Stimulated activated CD4-positive, alpha-beta T cell treated with anti-CD3 and anti-CD28 coated beads, Interleukin-12 subunit alpha, Interleukin-12 subunit beta, amount 100 ng/mL, for 24 hours (primary cell): ENCODE results near the gene UBE3B.
"Not testable (repeated sequence)": the region's sequence is repeated elsewhere in the genome, so short reads cannot be mapped to it uniquely, and the experiment has no call there.

Experiments
- DNase-seq, 2 experiments: peaks; one replicate each; pipeline ENCODE4 v3.0.0-alpha.2; 2020; ENCODE audit warnings: low read depth in 2 of 2

The UBE3B gene

DNA sequence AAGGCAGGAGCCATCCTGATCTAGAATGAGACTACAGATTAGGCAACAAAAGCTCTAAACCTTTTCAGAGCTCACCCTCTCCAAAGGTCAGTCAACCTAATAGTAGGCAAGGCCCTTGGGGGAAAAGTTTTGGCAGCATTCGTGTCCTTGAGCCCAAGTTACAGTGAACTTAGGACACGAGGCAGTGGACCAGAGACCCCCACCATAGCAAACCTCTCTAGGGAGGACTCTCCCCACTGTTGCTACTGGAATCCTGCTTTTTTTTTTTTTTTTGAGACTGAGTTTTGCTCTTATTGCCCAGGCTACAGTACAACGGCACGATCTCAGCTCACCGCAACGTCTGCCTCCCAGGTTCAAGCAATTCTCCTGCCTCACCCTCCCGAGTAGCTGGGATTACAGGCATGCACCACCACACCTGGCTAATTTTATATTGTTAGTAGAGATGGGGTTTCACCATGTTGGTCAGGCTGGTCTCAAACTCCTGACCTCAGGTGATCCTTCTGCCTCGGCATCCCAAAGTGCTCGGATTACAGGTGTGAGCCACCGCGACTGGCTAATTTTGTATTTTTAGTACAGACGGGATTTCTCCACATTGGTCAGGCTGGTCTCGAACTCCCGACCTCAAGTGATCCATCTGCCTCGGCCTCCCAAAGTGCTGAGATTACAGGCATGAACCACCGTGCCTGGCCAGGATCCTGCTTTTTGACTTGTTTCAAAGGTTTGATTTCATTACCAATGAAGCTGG is 3.7 kb upstream of the UBE3B start:
- not testable (repeated sequence) for DNase-seq

DNA sequence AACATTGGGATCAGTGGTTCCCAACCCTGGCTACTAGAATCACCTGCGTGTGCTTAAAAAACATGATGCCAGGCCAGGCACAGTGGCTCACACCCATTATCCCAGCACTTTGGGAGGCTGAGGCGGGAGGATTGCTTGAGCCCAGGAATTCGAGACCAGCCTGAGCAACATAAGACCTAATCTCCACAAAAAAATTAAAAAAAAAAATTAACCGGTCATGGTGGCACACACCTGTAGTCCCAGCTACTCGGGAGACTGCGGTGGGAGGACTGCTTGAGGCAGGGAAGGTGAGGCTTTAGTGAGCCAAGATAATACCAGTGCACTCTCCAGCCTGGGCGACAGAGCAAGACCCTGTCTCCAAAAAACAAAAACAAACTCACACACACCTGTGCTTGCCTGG is 2.3 kb upstream of the UBE3B start:
- DNase-seq = no peak

DNA sequence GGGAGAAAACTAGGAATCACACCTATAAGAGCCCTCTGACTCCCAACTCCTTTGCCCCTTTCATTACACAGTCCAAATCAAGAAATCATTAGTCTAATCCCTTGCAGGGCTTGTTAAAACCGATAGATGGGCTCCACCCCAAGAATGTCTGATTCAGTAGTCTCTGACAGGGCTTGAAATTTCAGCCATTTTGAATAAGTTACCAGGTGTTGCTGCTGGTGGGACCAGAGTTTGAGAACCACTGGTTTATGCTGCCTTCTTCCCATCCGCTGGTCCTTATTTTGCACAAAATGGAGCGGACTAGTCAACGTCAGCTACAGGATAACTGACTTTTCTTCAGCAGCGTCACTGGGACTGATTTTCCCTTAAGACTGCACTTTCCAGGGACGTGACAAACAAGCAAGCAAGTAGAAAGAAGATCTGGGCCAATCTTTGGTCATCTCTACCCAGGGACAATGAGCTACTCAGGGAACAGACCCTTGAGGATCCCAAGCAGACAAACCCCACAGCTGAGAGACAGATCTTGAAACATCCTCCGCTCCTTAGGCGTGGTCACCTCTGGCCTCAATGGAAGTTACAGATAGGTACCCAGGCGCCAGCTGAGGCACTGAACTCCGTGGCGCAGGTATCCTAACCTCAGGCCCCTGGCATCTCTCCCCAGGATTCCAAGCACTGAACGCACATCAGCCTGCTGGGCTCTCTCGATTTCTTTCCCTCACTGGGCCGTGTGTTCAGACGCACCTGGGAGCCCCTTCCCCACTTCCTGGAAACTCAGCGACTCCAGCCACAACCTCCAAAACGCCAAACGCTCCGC is 1.2 kb upstream of the UBE3B start:
- no peak for DNase-seq

DNA sequence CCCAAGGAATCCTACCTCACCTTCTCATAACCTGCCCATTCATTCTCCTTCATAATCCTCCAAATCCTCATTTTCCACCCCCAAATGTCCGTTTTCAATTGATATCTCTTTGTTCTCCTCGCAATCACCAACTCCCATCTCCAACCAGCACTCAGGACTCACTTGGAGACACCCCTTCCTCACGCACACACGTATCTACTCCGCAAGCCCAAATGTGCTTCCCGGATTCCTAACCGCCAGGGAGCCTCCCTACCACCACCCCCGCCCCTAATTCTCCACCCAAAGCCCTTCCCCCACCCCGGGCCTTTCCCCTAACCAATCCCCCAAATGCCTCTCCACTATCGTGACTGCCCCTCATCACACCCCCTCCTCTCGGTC is 638 bp upstream of the UBE3B start:
- no peak for DNase-seq

DNA sequence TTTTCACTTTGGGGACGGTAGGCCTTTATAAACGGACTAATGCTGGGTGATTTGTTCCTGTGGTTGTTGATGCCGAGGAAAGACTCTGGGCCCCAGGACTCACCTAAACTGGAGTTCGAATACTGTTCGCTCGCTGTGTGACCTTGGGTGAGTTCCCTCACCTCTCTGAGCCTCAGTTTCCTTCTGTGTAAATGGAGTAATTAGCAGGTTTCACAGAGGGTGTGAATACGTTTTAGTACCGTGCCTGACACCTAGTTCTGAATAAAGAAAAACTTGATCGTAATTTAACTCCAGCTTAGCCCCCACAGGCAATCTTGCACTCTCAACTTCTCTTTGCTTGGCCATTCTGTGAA is 505 bp downstream of the UBE3B start:
- DNase-seq = no peak

DNA sequence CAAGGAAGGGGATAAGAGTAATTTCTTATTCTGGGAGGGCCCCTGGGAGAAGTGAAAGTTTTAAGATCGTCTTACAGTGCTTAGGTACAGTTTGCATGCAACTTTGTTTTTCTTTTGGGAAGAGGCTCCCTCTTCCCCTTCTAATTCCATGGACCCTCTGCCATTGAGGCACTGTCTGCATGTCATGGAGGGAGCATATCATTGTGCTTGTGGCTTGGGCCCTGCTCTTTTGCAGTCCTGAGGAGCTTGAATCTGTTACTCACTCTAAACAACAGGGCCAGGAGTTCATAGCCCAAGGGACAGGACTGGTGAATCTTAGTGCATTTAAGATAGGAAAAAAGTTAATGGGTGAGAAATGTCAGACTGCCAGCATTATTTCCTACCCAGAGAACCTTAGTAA is 2.3 kb downstream of the UBE3B start:
- DNase-seq = no peak

DNA sequence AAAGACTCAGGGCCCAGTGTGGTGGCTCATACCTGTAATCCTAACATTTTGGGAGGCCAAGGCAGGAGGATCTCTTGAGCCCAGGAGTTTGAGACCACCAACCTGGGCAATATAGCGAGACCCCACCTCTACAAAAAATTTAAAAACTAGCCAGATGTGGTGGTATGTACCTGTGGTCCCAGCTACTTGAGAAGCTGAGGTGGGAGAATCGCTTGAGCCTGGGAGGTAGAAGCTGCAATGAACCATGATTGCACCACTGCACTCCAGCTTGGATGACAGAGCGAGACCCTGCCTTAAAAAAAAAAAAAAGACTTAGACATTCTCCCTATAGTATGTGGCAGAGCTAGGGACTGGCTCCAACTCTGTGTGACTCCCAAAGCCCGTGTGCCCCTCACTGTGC is 2.9 kb downstream of the UBE3B start:
- DNase-seq = no peak

DNA sequence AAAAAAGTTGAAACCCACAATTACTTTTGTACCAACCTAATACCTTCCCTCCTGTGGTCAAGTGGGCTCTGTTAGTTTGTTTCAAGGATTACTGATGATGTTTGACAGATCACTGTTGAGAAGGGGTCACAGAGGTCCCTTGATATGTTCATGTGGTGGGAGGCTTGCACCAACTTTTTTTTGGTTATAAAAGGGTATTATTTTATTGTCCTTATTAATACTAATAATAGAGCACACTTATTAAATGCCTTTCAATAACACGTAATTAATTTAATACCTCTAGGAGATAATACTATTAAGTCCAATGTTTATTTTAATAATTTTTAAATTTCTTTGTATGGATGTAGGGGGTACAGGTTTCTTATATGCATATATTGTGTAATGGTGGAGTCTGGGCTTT is 4.4 kb downstream of the UBE3B start:
- no peak for DNase-seq

DNA sequence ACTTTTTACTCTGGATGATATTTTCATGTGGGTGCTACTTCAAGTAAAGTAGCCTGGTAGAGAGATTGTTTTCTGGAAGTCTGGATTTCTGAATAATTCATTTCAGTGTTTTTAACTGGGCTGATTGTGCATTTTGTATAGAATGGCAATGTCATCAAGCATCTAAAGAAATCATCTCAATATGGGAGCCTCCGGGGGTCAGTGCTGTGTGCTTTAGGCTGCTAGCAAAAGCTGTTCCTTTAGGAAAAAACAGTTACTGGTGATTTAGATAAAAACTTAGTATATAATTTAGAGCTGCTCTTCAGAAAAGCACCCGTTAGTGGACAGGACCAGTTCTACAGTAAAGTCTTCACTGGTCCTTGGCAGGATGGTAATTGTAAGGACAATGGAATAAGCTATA is 5.1 kb downstream of the UBE3B start:
- no peak for DNase-seq

DNA sequence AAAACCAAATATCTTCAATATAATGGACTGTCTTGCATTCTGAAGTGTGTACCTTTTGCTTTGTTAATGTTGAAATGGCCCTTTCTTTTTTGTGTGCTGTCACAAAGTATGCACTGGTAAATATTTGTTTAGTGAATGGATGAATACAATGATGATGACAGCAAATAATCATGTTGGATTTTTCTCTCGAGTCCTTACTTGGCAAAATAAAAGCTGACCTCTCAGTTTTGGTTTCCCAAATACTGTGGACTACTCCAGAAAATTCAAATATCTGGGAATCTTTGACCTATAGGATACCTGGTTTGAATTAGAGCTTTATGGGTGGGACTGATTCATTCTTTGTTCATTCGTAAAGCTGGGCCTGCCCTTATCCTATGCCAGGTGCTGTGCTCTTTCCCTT is 5.5 kb downstream of the UBE3B start:
- DNase-seq = no peak

DNA sequence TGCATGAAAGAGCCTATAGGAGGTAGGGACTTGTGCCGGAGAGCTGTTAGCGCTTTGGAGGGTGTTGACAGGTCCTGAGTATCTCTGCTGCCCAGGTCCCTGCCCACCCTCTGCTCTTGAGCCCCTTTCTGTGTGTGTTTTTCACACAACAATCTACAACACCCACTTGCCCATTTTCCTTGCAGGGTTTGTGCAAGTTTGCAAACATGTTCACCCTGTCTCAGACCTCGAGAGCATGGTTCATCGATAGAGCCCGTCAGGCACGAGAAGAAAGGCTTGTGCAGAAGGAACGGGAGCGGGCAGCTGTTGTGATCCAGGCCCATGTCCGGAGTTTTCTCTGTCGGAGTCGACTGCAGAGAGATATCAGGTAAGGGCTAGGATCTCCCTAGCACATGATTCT is 5.9 kb downstream of the UBE3B start:
- no peak for DNase-seq

DNA sequence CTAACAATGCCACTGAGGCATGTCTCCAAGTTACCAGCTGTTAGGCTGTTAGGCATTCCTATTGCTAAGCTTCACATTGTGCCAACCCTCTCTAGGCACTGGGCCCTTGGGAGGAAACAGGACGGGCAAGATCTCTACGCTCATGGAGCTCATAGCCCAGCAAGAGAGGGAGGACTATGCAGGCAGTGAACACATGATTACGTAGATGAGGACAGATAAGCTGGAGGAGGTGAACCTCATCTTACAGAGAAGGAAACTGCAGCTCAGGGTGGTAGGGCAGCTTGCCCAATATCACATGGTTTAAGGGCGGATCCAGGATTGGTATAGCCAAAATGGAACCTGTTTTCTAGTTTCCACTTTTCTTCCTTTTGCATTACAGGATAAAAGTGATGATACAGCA is 7.8 kb downstream of the UBE3B start:
- DNase-seq = no peak

DNA sequence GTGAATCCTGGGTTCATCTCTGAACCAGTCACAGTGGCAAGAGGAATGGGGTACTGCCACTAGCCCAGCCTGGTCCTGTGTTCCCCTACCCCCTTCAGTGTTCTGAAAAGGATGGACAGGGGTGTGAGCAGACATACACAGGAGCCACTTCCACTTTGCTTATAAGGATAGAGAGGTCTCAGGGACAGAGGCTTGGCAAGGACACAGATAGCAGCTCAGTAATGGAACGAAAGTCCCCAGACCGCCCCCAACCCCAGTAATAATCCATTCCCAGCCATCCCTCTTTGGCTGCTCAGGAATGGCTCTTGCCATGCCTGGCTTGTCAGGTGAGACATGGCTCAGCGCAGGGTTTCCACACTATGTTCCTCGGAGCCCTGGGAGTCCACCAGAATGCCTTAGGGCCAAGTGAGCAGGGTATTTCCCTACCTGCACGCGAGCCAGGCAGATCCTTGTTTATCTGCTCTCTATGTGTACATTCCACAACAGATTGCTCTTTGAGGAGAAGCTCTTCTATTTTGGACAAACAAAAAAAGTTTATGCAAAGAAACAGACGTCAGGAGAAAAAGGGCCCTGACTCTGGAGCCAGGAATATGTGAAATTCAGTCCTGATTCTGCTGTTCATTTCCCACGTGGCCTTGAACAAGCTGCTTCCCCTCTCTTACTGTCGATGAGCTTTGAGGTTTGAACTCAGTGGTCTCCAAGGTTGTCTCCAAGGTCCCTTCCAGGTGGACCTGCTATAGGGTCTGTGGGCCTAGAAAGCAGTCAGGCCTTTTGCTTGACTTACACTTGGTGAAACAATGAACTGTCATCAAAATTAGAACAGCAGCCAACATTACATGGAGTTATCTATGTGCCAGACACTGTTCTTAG is 10.0 kb downstream of the UBE3B start:
- no peak for DNase-seq

DNA sequence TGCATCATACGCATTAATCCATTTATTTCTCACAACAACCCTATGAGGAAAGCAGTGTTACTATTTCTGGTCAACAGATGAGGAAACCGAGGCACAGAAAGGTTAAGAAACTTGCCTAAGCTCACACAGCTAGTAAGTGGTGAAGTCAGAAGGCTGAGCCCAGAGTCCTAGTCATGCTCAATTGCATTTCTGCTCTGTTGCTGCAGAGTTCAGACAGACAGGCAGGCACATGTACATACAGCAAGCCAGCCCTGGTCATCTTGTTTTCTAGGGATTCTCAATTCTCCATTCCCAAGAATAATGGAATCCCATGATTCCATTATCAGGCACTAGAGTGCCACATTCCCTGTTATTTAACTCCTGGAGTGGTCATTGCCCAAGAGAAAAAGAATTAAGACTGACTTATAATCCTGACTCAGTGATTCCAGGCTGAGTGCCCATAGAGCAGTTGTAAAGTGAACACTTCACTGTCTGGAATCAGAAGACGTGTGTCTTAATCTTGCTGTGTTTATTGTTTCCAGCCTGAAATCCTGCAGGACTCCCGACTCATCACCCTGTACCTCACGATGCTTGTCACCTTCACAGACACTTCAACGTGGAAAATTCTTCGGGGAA is 10.7 kb downstream of the UBE3B start:
- no peak for DNase-seq

DNA sequence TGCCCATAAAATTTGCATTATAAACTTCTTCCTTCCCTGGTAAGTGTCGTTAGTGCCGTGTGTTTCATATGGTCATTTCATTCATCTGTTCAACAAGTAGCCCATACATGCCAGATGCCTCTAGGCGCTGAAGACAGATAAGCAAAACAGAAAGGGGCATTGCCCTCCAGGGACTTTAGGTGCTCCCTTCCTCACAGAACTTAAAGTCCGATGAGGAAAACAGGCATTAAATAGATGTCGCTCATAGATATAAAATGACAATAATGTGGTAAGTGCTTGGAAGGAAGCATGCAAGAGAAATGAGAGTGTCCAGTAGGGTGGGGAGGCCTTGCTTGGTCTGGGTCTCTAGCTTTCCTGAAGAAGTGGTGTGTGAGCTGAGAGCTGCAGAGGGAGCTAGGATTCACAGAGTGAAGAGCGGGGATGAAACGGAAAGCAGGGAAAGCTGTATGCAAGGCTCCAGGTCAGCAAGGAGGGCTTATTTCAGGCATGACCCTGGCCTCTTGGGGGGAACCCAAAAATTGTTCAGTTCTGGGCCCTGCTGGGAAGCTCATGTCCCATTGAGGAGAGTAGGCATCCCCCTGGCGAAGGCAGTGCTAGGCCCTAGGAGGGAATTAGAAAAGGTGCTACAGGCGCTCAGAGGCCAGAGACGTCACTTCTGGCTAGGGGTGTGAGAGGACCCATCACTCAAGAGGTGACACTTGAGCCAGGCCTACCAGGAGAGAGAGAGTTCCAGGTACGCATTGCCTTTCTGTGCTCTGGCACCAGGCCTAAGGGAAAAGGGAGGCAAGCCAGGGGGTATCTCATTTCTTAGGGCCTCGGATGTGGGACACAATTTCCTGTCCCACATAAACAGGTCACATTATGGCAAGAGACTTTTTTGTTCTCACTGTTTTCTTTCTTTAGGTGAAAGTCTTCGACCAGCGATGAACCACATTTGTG is 11.9 kb downstream of the UBE3B start:
- DNase-seq = no peak

DNA sequence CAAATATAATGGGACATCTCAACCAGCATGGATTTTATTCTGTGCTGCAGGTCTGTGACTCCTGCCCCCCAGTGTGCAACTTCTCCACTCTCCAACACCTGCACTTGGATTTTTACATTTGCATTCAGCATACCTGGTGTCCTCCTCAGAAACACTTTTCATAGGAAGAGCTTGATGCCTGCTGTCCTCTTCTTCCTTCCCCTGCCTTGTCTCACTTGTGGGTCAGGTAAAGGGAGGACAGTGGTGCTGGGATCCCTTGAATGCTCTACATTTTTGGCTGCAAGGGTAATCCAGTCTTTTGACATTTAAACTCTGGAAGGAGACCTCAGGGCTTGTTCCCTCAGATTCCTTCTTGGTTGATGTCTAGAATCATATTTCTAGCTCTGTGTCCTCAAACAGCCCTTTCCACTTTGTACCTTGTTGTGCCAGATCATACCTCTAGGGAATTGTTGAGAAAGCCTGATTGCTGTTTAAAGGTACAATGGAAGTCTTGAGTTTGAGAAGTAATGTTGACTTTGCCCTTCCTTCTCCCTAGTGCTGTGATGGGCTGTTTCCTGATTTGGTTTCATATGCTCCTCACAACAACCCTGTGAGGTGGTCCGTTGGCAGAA is 12.6 kb downstream of the UBE3B start:
- no peak for DNase-seq

DNA sequence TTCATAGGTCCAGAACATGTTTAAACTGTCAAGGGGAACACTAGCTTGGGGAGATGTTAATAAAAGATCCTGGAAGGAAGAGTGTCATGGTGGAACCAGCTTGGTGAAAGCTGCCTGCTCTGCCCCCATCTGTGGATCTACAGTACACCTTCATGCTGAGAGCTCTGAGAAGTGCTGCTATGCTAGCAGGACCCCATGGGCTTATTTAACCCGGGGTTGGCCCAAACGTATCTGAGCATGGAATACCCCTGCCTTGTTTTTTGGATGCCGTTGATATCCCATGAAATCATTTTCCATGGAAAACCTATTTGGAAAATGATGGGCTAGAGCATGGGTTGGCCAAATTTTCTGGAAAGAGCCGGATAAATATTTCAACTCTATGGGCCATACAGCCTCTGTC is 14.2 kb downstream of the UBE3B start:
- no peak for DNase-seq

DNA sequence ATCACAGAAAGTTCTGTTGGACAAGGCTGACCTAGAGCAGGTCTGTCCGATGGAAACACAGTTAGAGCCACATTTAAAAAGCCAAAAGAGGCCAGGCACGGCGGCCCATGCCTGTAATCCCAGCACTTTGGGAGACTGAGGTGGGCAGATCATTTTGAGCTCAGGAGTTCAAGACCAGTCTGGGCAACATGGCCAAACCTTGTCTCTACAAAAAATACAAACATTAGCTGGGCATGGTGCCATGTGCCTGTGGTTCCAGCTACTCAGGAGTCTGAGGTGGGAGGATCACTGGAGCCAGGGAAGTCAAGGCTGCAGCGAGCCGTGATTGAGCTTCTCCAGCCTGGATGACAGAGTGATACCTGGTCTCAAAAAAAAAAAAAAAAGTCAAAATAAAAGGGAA is 14.9 kb downstream of the UBE3B start:
- DNase-seq = no peak

DNA sequence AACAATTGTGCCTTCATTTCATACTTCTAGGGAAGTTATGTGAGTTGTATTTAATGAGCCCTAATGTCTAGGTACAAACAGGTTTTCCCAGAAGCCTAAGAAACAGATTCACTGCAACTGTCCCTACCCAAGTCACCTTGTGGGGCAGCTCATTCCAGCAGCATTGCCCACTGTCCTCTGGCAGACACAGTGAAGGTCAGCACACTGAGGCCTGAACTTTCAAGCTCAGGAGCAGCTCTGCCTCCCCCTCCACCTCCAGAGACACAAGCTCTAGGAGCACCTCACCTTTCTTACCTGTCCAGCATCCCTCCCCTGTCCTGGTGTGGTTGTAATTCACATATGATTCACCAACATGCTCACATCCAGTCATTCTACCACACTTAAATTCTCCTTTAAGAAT is 15.7 kb downstream of the UBE3B start:
- no peak for DNase-seq

DNA sequence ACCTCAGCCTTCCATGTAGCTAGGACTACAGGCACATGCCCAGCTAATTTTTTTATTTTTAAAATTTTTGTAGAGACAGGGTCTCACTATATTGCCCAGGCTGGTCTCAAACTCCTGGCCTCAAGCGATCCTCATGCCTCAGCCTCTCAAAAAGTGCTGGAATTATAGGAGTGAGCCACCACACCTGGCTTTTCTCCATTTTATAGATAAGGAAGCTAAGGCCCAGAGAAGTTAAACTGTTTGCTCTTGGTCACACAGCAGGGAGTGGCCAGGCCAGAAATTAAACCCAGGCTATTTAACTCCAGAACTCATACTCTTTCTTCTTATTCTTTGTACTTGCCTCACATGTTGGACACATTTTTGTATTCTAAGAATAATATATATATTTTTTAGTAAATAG is 16.5 kb downstream of the UBE3B start:
- DNase-seq = no peak
